Measurements from ENCODE around the gene CETP.

CETP gene

DNA sequence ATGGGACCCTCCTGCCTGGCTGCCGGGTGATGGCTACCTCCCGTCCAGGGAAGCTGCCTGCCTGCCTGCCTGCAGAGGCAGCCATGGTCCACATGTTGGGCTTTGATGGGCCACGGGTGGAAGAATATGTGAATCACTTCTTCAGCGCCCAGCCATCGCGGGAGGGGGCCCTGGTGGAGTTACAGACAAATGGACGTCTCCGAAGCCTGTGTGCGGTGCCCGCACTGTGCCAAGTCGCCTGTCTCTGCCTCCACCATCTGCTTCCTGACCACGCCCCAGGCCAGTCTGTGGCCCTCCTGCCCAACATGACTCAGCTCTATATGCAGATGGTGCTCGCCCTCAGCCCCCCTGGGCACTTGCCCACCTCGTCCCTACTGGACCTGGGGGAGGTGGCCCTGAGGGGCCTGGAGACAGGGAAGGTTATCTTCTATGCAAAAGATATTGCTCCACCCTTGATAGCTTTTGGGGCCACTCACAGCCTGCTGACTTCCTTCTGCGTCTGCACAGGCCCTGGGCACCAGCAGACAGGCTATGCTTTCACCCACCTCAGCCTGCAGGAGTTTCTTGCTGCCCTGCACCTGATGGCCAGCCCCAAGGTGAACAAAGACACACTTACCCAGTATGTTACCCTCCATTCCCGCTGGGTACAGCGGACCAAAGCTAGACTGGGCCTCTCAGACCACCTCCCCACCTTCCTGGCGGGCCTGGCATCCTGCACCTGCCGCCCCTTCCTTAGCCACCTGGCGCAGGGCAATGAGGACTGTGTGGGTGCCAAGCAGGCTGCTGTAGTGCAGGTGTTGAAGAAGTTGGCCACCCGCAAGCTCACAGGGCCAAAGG, 64.4 kb downstream of the CETP start:
- no peak for DNase-seq

GRCh38 chr16:57026778-57027062, 65.0 kb downstream of the CETP start:
- no peak for DNase-seq

GRCh38 chr16:57027067-57027466, 65.3 kb downstream of the CETP start:
- DNase-seq = no peak

GRCh38 chr16:57028086-57028485, 66.3 kb downstream of the CETP start:
- DNase-seq = no peak

- no peak for DNase-seq
Observed at GRCh38 chr16:57029161-57030160, 67.7 kb downstream of the CETP start.

DNA sequence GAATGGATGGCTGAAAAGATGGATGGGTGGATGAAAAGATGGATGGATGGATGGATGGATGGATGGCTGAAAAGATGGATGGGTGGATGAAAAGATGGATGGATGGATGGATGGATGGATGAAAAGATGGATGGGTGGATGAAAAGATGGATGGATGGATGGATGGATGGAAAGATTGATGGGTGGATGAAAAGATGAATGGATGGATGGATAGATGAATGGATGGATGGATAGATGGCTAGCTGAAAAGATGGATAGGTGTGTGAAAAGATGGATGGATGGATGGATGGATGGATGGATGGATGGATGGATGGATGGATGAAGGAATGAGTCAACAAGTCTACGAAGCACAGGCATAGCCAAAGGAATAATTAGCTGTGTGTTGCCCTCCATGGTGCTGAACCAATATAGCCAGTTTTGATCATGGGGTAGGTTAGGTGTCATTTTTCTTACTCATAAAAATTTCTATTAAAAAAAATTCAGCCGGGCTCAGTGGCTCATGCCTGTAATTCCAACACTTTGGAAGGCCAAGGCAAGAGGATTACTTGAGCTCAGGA, 68.7 kb downstream of the CETP start:
- DNase-seq = no peak

DNA sequence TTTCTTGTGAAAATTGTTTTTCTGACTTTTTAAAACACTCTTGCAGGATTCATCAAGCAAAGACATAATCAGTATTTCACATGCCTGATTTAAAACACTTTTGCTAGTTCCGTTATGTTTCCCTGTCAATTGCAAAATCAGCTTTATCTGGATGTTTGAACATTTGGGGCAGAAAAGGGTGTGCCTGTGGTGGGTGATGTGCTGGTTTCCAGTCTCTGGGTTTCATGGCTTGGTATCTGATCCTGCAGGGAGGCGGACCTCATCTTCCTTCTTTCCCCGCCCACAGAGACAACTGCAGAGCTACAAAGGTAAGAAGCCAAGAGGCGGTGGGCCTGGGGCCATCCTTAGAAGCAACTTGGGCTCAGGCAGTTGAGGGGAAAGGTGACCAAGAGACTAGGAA, 69.4 kb downstream of the CETP start:
- DNase-seq = no peak

DNA sequence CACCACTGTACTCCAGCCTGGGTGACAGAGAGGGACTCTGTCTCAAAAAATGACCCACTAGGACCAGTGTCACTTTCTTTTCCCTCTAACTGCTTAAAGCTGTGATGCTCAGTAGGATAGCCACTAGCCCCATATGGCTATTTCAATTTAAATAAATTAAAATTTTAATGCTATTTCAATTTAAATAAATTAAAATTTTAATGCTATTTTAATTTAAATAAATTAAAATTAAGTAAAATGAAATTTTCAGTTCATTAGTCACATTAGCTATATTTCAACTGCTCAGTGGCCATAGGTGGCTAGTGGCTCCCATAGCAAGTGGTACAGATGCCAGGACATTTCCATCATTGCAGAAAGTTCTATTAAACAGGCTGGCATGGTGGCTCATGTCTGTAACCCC, 70.6 kb downstream of the CETP start:
- DNase-seq = no peak

- no peak for DNase-seq
Observed at GRCh38 chr16:57032931-57033330, 71.2 kb downstream of the CETP start.

All from suppressor macrophage treated with lipopolysaccharide for 4 hours (primary cell).